OCI-LY1 (cell line): ENCODE results near the gene DGLUCY.

Source experiments
- CTCF ChIP-seq: fragments of 200-600 bp; sonication (generic), shearing (Covaris generic); IDR thresholded peaks from 2 replicates; pipeline ENCODE4 v1.5.1; 2017; ENCODE audit warnings: mild to moderate bottlenecking, antibody characterized with exemption, low read length, moderate library complexity, mixed read lengths
- EZH2 ChIP-seq: fragments of 200-600 bp; sonication (generic), shearing (Covaris generic); IDR thresholded peaks from 2 replicates; pipeline ENCODE4 v1.8.0; 2017; ENCODE audit warnings: borderline replicate concordance, mixed run types, mild to moderate bottlenecking, antibody characterized with exemption, low read length, moderate library complexity, mixed read lengths

- no peak for TF ChIP-seq EZH2
- no peak for TF ChIP-seq CTCF
Measured at GRCh38 chr14:91158091-91158790, 44.4 kb downstream of the DGLUCY start.
